HCT116 (cell line): ENCODE measurements around the gene MYO16. TPM values are rescaled to one million over a fixed set of nuclear protein-coding genes. Genes with fewer than 3 reads are reported as not detected.

ENCODE experiments used
- ATAC-seq: fragments of 200-7000 bp; cut with Tn5 transposase; 2 replicates; pipeline ENCODE4 v1.9.1; 2020; ENCODE audit warnings: mild to moderate bottlenecking, moderate library complexity
- BruUV-seq: library from RNA; stranded (reverse); fragments of 400-500 nt; replicated peaks from 2 replicates; lab custom pipeline; 2021; lab: Mats Ljungman, UMichigan
- CTCF ChIA-PET: fragments of 300-600 bp; sonication (Branson Sonifier 250); formaldehyde crosslinking; loops from one replicate; lab custom pipeline; 2021; ENCODE audit warnings: antibody characterized with exemption; lab: Charles Lee
- POLR2A ChIA-PET: fragments of 300-600, 350-600 bp; sonication (Branson Sonifier 250); formaldehyde crosslinking; loops from one replicate; lab custom pipeline; 2021; ENCODE audit warnings: antibody characterized with exemption; lab: Charles Lee
- RAD21 ChIA-PET, 2 experiments: fragments of 300-600 bp; sonication (Branson Sonifier 250); formaldehyde crosslinking; loops; one replicate each; lab custom pipeline; 2023; ENCODE audit warnings: low total read pairs in 2 of 2; ENCODE audit not compliant: uncharacterized antibody in 2 of 2, unreplicated experiment in 2 of 2, low non-redundant PET in 1 of 2; lab: Charles Lee
- DNase-seq: peaks from one replicate; pipeline ENCODE4 v3.0.0-alpha.2; 2010; ENCODE audit warnings: low read depth, low spot score
- H2AFZ ChIP-seq: fragments of 200-600 bp; shearing (Covaris generic), sonication (generic); 2 replicates; pipeline ENCODE4 v1.6.1; 2017; ENCODE audit warnings: low read depth, mixed run types, mixed read lengths, antibody characterized with exemption, low read length; ENCODE audit not compliant: poor library complexity, severe bottlenecking
- H3K27ac ChIP-seq: 2 replicates; pipeline ENCODE4 v1.5.1; 2012; ENCODE audit warnings: low read depth, low read length
- H3K27me3 ChIP-seq: fragments of 200-600 bp; sonication (generic); 2 replicates; pipeline ENCODE4 v1.6.1; 2016; ENCODE audit warnings: mixed run types, low read length, mixed read lengths; ENCODE audit not compliant: insufficient read depth
- H3K36me3 ChIP-seq, 2 experiments: fragments of 200-500 bp in 1 of 2; fragments of 200-600 bp in 1 of 2; sonication (Bioruptor generic) in 1 of 2; sonication (generic) in 1 of 2; 2 replicates each; pipeline versions ENCODE4 v1.5.1 to v1.6.1; 2014 to 2016; ENCODE audit warnings: low read length in 2 of 2, inconsistent platforms in 1 of 2, mixed read lengths in 1 of 2, mixed run types in 1 of 2; ENCODE audit not compliant: insufficient read depth in 2 of 2, control insufficient read depth in 1 of 2
- H3K4me1 ChIP-seq, 2 experiments: fragments of 200-600 bp in 1 of 2; sonication (generic) in 1 of 2; 2 replicates each; pipeline versions ENCODE4 v1.5.1 to v1.6.1; 2012 to 2017; ENCODE audit warnings: low read length in 2 of 2, inconsistent platforms in 1 of 2, mild to moderate bottlenecking in 1 of 2, mixed read lengths in 1 of 2, mixed run types in 1 of 2, moderate library complexity in 1 of 2; ENCODE audit not compliant: insufficient read depth in 2 of 2, control insufficient read depth in 1 of 2
- H3K4me2 ChIP-seq: fragments of 200-600 bp; sonication (generic); 2 replicates; pipeline ENCODE4 v1.6.1; 2017; ENCODE audit warnings: mixed run types, low read length, mixed read lengths
- H3K4me3 ChIP-seq, 2 experiments: fragments of 200-600 bp in 1 of 2; sonication (generic) in 1 of 2; replicated peaks in 1 of 2; 2 replicates each; pipeline ENCODE4 v1.5.1; 2011 to 2016; ENCODE audit warnings: low read length in 2 of 2, control low read depth in 1 of 2, low read depth in 1 of 2, mild to moderate bottlenecking in 1 of 2, mixed read lengths in 1 of 2, mixed run types in 1 of 2
- H3K79me2 ChIP-seq: fragments of 200-600 bp; sonication (generic); 2 replicates; pipeline ENCODE4 v1.6.1; 2017; ENCODE audit warnings: mild to moderate bottlenecking, mixed run types, low read length, moderate library complexity, mixed read lengths; ENCODE audit not compliant: insufficient read depth
- H3K9ac ChIP-seq: fragments of 200-600 bp; sonication (generic); 2 replicates; pipeline ENCODE4 v1.6.1; 2016; ENCODE audit warnings: low read length, mixed read lengths
- H3K9me2 ChIP-seq: fragments of 200-600 bp; sonication (generic), shearing (Covaris generic); 2 replicates; pipeline ENCODE4 v1.6.1; 2017; ENCODE audit warnings: mixed run types, mild to moderate bottlenecking, moderate library complexity; ENCODE audit not compliant: insufficient read depth
- H3K9me3 ChIP-seq, 2 experiments: fragments of 200-500 bp in 1 of 2; fragments of 200-600 bp in 1 of 2; sonication (Bioruptor generic) in 1 of 2; sonication (generic) in 1 of 2; 2 replicates each; pipeline ENCODE4 v1.6.1; 2014 to 2017; ENCODE audit warnings: low read length in 2 of 2, mixed read lengths in 2 of 2, inconsistent platforms in 1 of 2, low read depth in 1 of 2, mild to moderate bottlenecking in 1 of 2, mixed run types in 1 of 2, moderate library complexity in 1 of 2; ENCODE audit not compliant: control insufficient read depth in 1 of 2, insufficient read depth in 1 of 2
- H4K20me1 ChIP-seq: fragments of 200-600 bp; sonication (generic), shearing (Covaris generic); 2 replicates; pipeline ENCODE4 v1.6.1; 2017; ENCODE audit warnings: mixed run types, mild to moderate bottlenecking, moderate library complexity; ENCODE audit not compliant: insufficient read depth
- ATF3 ChIP-seq: IDR thresholded peaks from 2 replicates; pipeline ENCODE4 v1.6.1; 2012
- CBX3 ChIP-seq: IDR thresholded peaks from 2 replicates; pipeline ENCODE4 v1.6.1; 2012; ENCODE audit warnings: low read depth
- CTCF ChIP-seq, 3 experiments: fragments of 200-600 bp in 1 of 3; sonication (generic) in 1 of 3; IDR thresholded peaks in 2 of 3; conservative IDR thresholded peaks in 1 of 3; 2 replicates each; pipeline ENCODE4 v1.5.1; 2012 to 2017; ENCODE audit warnings: low read depth in 2 of 3, low read length in 2 of 3, antibody characterized with exemption in 1 of 3, borderline replicate concordance in 1 of 3, control low read depth in 1 of 3, mild to moderate bottlenecking in 1 of 3, mixed read lengths in 1 of 3, mixed run types in 1 of 3, moderate library complexity in 1 of 3; ENCODE audit not compliant: insufficient read depth in 1 of 3
- EZH2 ChIP-seq: fragments of 200-600 bp; sonication (generic); IDR thresholded peaks from 2 replicates; pipeline ENCODE4 v1.6.1; 2017; ENCODE audit warnings: antibody characterized with exemption, mixed run types
- EZH2phosphoT487 ChIP-seq: fragments of 200-600 bp; IDR thresholded peaks from 2 replicates; pipeline ENCODE4 v1.6.1; 2018; ENCODE audit warnings: antibody characterized with exemption, borderline replicate concordance
- POLR2A ChIP-seq: IDR thresholded peaks from 2 replicates; pipeline ENCODE4 v1.7.0; 2011; ENCODE audit warnings: borderline replicate concordance; ENCODE audit not compliant: insufficient read depth, insufficient read length; ENCODE audit errors: extremely low read depth
- REST ChIP-seq: IDR thresholded peaks from 2 replicates; pipeline ENCODE4 v1.6.1; 2012; ENCODE audit warnings: low read depth
- SRF ChIP-seq: IDR thresholded peaks from 2 replicates; pipeline ENCODE4 v1.6.1; 2012; ENCODE audit warnings: low read depth
- TCF7L2 ChIP-seq: IDR thresholded peaks from 2 replicates; pipeline ENCODE4 v1.7.0; 2011; ENCODE audit warnings: borderline replicate concordance, inconsistent platforms; ENCODE audit not compliant: insufficient read depth, insufficient read length; ENCODE audit errors: extremely low read depth
- YY1 ChIP-seq: IDR thresholded peaks from 2 replicates; pipeline ENCODE4 v1.6.1; 2011; ENCODE audit warnings: low read length, low read depth, moderate library complexity, mild to moderate bottlenecking; ENCODE audit not compliant: insufficient replicate concordance; ENCODE audit errors: extremely low read depth
- ZBTB33 ChIP-seq: IDR thresholded peaks from 2 replicates; pipeline ENCODE4 v1.6.1; 2011; ENCODE audit warnings: mild to moderate bottlenecking, low read length, moderate library complexity; ENCODE audit not compliant: insufficient replicate concordance; ENCODE audit errors: extremely low read depth
- ZFX ChIP-seq: fragments of 450-650 bp; IDR thresholded peaks from 2 replicates; pipeline ENCODE4 v1.6.1; 2017
- ZNF274 ChIP-seq: fragments of 200-500 bp; sonication (Bioruptor generic); IDR thresholded peaks from 2 replicates; pipeline ENCODE4 v1.6.1; 2014; ENCODE audit warnings: mild to moderate bottlenecking, low read depth, low read length, inconsistent platforms
- intact Hi-C: fragments of 100-400 bp; cut with micrococcal nuclease; formaldehyde crosslinking; loops from 2 replicates; pipeline ENCODE4 v1.10.0; 2022
- total RNA-seq: library from RNA; stranded (reverse); gene quantifications from one replicate; pipeline ENCODE4 v1.2.1, GENCODE V29; 2021; ENCODE audit not compliant: unreplicated experiment

Gene MYO16
- total RNA-seq, 1 experiment from 2014 or later, result 0.07 TPM

GRCh38 chr13:109021558-109021957 is 392.1 kb downstream of the MYO16 start:
- no peak overlapping the region for H3K4me3 ChIP-seq
- ATAC-seq (no peak), DNase-seq (no peak)
- H3K4me1 ChIP-seq, result 0 out of 4 replicates have a peak, but pooled peaks cover 0 to 2% of the 10 kb centered on the region in 2 experiments
- H4K20me1 ChIP-seq, result no peaks in the 10 kb centered on the region
- CTCF ChIA-PET, result no interaction called here
- no TSS peak for BruUV-seq
- H3K27me3 ChIP-seq, result no peaks in the 10 kb centered on the region
- RAD21 ChIA-PET, result no interaction called here
- H3K9ac ChIP-seq, result no peak overlapping the region
- POLR2A ChIA-PET, result no interaction called here
- H3K9me2 ChIP-seq, result no peaks in the 10 kb centered on the region; the same call in 1 of the 2 replicates
- no peaks in the 10 kb centered on the region for H3K36me3 ChIP-seq
- no peaks in the 10 kb centered on the region for H3K9me3 ChIP-seq
- no peak overlapping the region for H3K4me2 ChIP-seq
- intact Hi-C loops, result no loop called here
- no peaks in the 10 kb centered on the region for H3K79me2 ChIP-seq
- no peak overlapping the region for H3K27ac ChIP-seq
- no peak overlapping the region for H2AFZ ChIP-seq
- TF ChIP-seq EZH2phosphoT487 (no peak), POLR2A (no peak), CBX3 (no peak), CTCF (IDR thresholded peaks at IDR 0.05 in 2 of 3, conservative IDR thresholded peaks at IDR 0.05 in 1 of 3; ENCODE audit: borderline replicate concordance in 1 of 3, insufficient read depth in 1 of 3, low read depth in 2 of 3, low read length in 2 of 3) (no peak), TCF7L2 (no peak), REST (no peak), ATF3 (no peak), SRF (no peak), EZH2 (no peak), YY1 (no peak), ZNF274 (no peak), ZBTB33 (no peak), ZFX (no peak)
